Suppressor macrophage (primary cell): Measurements from ENCODE around the gene CEP41.

Source experiments
- DNase-seq, 4 experiments: peaks; one replicate each; pipeline ENCODE4 v3.0.0-alpha.2; 2020 to 2022
- total RNA-seq, 17 experiments: gene quantifications; one replicate each; lab custom pipeline; 2026; ENCODE audit warnings: mixed read lengths in 6 of 17, inconsistent platforms in 3 of 17; lab: John Stamatoyannopoulos, UW

CEP41 gene
- total RNA-seq = 3.5 to 17.8 (median 11.5) reads per million in 17 experiments

- peak; percentile 99 for DNase-seq
Measured at GRCh38 chr7:130440527-130441365, at the start of gene CEP41. TSS of gene CEP41 (minus strand) at chr7:130441016. CDS start at chr7:130440966, 50 bp downstream.

- peak in 3 of 4 experiments; percentile 13 to 27 (median 26) for DNase-seq
Measured at GRCh38 chr7:130490311-130490791, 49.5 kb upstream of the CEP41 start.

DNA sequence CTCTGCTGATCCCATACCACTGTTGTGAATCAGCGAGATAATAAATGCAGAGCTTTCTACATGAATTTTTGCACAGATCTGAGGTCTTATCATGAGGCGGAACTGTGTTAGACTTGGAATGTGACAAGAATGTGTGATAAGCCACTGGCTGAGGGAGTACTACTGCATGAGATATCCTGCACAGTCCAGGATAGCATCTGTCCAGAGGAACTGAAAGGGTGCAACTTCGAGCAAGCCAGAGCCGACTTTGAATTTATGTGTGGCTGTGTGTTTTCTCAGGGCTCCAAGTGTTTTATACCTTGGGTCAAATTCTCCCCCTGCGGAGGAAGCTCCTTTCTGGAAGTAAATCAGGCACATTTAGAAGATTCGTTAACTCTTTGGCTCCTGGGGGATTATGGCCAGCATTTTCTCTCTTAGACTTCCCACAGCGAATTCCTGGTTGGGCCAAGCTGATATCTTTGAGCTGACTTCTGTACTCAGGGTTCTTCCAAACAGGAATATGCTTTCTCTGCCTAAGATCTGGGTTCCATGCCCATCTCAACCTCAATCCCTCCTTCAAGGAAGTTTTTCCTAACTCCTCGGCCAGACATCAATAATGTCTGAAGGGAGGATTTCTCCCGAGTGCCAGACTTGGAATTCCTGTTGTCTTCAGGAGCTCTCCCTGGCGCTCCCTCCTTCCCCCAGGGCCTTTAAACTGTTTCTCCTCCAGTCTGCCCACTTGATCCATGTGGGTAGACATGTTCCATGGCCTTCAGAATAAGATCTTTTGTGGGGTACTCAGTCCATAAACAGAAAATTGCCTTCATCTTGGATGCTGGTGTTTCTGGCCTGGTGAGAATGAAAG is 48.5 kb upstream of the CEP41 start:
- no peak for DNase-seq

DNA sequence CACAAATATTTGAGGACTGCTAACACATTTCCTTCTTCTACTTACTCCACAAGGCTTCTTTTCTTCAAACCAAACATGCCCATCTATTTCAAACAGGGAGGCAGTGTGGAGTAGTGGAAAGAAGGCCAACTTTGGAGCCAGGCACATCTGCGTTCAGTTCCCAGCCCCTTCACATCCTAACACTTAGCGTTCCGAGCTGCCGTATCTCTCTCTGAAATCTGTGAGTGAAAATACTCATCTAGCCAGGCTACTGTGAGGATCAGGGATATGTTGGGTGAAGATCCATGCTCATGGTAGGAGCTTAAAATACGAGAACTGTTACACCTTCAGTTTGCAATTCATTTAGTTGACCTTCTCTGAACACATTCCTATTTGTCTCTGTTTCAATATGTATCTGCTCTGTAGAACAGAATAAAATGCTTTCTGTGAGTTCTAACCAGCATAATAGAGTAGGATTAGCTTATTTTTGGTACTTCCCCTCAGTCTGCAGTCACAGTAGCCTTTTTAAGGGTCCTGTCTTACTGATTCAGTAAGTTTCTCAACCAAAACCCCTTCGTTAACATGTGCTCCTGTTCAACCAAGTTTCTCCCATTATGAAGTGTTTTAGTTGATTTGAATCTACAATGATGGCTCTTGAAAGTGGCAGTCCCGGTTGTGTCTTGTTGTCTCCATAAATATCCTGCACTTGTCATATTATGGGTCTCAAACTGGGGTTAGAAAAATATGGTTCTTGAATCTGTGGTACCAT is 47.8 kb upstream of the CEP41 start:
- DNase-seq = no peak

- no peak for DNase-seq
Measured at GRCh38 chr7:130486954-130487436, 46.2 kb upstream of the CEP41 start.

GRCh38 chr7:130486114-130486953 is 45.5 kb upstream of the CEP41 start:
- DNase-seq = peak; percentile 45 to 73 (median 67)

DNA sequence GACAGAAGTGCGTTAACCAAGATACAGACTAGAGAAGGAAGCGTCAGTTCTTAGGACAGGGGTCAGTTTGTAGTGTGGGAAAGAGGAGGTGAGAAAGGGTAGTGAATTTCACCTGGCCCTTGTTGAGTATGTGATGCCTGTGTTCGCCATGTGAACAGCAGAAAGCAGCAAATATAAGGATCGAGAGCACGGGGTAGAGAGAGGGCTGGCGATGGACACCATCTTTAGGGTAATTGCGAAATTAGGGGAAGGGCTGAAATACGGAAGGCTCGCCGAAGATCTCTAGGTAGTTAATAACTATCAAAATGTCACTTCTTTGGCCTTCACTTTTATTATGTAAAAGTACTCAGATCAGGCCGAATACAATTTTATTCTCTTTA is 44.9 kb upstream of the CEP41 start:
- DNase-seq = no peak

GRCh38 chr7:130483031-130483430 is 42.2 kb upstream of the CEP41 start:
- peak in 1 of 4 experiments; percentile 4 for DNase-seq

GRCh38 chr7:130481898-130482297 is 41.1 kb upstream of the CEP41 start:
- peak in 2 of 4 experiments; percentile 12 to 25 for DNase-seq

GRCh38 chr7:130479716-130480400 is 39.0 kb upstream of the CEP41 start:
- DNase-seq = peak in 2 of 4 experiments; percentile 25 to 40

DNA sequence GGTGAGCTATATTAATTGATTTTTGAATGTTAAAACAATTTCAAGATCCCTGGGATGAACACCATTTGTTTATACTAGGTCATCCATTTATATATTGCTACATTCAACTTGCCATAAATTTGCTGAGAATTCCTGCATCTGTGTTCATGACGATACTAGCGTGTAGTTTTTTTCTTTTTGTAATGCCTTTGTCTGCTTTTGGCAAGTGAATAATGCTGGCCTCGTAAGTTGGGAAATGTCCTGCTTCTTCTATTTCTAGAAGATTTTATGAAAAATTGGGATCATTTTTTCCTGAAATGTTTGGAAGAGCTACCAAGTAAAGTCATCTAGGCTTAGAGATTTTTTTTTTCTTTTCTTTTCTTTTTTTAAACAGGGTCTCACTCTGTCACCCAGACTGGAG is 38.2 kb upstream of the CEP41 start:
- DNase-seq = no peak

DNA sequence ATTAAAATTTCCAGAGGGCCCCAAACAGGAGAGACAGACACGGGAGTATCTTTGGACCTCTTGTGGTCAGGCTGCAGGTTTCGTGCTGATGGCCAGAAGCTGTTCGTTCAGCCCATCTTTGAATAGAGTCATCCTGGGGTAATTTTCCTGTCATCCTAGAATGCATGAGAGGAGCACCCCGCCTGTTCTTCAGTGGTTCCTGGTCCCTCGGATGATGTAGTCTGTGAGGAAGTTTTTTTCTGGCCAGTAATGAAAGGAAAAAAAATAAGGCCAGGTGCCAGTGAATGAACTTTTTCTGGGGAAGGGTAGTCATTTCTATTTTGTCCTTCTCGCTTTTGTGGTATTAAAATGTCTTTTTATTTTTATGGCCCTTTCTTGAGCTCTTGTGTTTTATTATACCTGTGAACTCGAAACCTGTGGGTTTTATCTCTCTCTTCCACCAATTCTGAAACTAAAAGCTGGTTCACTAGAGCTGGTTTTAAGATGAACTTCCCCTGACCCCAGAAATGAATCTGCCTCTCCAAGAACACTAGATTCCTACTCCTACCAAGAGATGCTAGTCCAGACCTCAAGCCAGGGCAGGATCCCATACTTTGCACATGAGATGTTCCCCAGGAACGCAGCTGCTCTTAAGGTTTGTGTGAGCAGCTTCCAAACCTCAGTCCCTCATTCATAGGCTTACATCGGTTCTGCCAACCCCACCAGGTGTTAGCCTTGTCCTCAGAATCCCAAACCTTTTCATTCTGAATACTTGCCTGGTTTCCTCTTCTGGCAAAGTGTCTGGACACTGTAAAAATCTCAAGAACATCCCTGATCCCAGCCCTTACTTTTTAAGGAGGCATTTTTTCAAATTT is 35.7 kb upstream of the CEP41 start:
- no peak for DNase-seq

- DNase-seq = no peak
Measured at GRCh38 chr7:130475776-130476175, 35.0 kb upstream of the CEP41 start.

- peak in 3 of 4 experiments; percentile 25 to 39 (median 25) for DNase-seq
Measured at GRCh38 chr7:130473876-130474275, 33.1 kb upstream of the CEP41 start.

DNA sequence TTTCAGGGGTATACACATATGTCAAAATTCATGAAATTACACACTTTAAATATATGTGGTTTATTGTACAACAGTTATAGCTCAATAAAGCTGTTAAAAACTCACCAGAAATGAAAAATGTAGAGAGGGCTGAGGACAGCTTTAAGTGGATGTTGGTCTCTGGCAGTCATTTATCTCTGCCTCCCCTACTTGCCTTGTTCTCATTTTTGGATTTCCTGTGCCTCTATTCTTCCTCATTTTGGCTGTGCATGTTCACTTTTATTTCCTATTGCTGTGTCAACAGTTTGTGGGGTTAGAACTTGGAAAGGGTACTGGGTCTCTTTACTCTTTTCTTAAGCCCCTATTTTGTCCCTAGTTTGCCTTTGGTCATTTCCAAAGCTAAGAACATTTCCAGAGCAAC is 32.5 kb upstream of the CEP41 start:
- DNase-seq = peak; percentile 30 to 71 (median 45)

GRCh38 chr7:130471974-130472373 is 31.2 kb upstream of the CEP41 start:
- DNase-seq = no peak

- DNase-seq = no peak
Measured at GRCh38 chr7:130468612-130469011, 27.8 kb upstream of the CEP41 start.

GRCh38 chr7:130463553-130464434 is 23.0 kb upstream of the CEP41 start:
- no peak for DNase-seq

DNA sequence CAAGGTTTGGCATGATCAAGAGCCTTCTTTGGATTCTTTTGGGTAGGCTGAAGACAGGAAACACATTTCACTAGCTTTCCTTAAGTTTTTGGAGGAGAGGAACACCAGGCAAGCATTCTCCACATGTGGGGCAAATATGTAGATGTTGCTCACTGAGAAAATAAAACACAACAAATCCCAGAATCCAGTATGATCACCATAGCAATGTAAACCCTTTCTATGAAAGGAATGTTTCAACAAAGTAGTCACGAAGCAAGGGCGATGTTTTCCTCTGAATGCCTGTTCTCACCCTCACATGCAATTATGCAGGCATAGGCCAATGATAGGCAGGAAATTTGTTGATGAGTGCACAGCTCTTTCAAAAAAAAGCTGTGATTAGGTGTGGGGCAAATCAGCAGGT is 20.5 kb upstream of the CEP41 start:
- no peak for DNase-seq
